ENCODE results near the gene MARCKSL1. TPM values are rescaled to one million over a fixed set of nuclear protein-coding genes. Genes with fewer than 3 reads are reported as not detected.

Gene MARCKSL1
- total RNA-seq, 1 donor: 32.4 TPM

- DNase-seq (ENCODE audit: low read depth): peak; percentile 65
- TF ChIP-seq CTCF (IDR thresholded peaks at IDR 0.05; ENCODE audit: insufficient read depth, low read depth, low read length): no peak
- no peak overlapping the region for H3K4me3 ChIP-seq (ENCODE audit: low read depth, low read length)
These were observed 9.3 kb upstream of the MARCKSL1 start for GRCh38 chr1:32345289-32345827.

- no peak overlapping the region for H3K4me3 ChIP-seq (ENCODE audit: low read depth, low read length)
- TF ChIP-seq CTCF (IDR thresholded peaks at IDR 0.05; ENCODE audit: insufficient read depth, low read depth, low read length): no peak
- DNase-seq (ENCODE audit: low read depth): no peak
These were observed 6.7 kb upstream of the MARCKSL1 start for GRCh38 chr1:32342704-32343103.

- H3K4me3 ChIP-seq (ENCODE audit: low read depth, low read length): no peak overlapping the region
- TF ChIP-seq CTCF (IDR thresholded peaks at IDR 0.05; ENCODE audit: insufficient read depth, low read depth, low read length): no peak
- DNase-seq (ENCODE audit: low read depth): no peak
These were observed 5.9 kb upstream of the MARCKSL1 start for GRCh38 chr1:32341971-32342370.

- H3K4me3 ChIP-seq (ENCODE audit: low read depth, low read length): no peak overlapping the region
- no peak for TF ChIP-seq CTCF (IDR thresholded peaks at IDR 0.05; ENCODE audit: insufficient read depth, low read depth, low read length)
- DNase-seq (ENCODE audit: low read depth): no peak
These were observed 5.2 kb upstream of the MARCKSL1 start for GRCh38 chr1:32341186-32341757.

GRCh38 chr1:32339363-32339978 is 3.4 kb upstream of the MARCKSL1 start:
- H3K4me3 ChIP-seq (ENCODE audit: low read depth, low read length): no peak overlapping the region
- DNase-seq (ENCODE audit: low read depth): peak; percentile 43
- no peak for TF ChIP-seq CTCF (IDR thresholded peaks at IDR 0.05; ENCODE audit: insufficient read depth, low read depth, low read length)

- no peak for TF ChIP-seq CTCF (IDR thresholded peaks at IDR 0.05; ENCODE audit: insufficient read depth, low read depth, low read length)
- no peak overlapping the region for H3K4me3 ChIP-seq (ENCODE audit: low read depth, low read length)
- DNase-seq (ENCODE audit: low read depth): no peak
These were observed 2.7 kb upstream of the MARCKSL1 start for GRCh38 chr1:32338637-32339145.
